WTC11 (cell line): ENCODE measurements around the gene GADL1. TPM values are rescaled to one million over a fixed set of nuclear protein-coding genes. Genes with fewer than 3 reads are reported as not detected.

Experiments
- ATAC-seq: fragments of 200-7000 bp; cut with Tn5 transposase; 2 replicates; pipeline ENCODE4 v1.10.0; 2021; ENCODE audit warnings: mild to moderate bottlenecking, moderate library complexity
- CTCF ChIA-PET: fragments of 300-600 bp; sonication (Branson Sonifier 250); formaldehyde crosslinking; loops from one replicate; lab custom pipeline; 2021; ENCODE audit warnings: antibody characterized with exemption; lab: Charles Lee
- POLR2A ChIA-PET: fragments of 350-600 bp; sonication (Branson Sonifier 250); formaldehyde crosslinking; loops from one replicate; lab custom pipeline; 2021; ENCODE audit warnings: antibody characterized with exemption; lab: Charles Lee
- DNase-seq: peaks from one replicate; pipeline ENCODE4 v3.0.0; 2021; ENCODE audit warnings: low spot score
- H3K27ac Mint-ChIP-seq: 2 replicates; pipeline ENCODE4 v1.8.0; 2021; ENCODE audit warnings: mixed read lengths
- H3K27me3 Mint-ChIP-seq: 2 replicates; pipeline ENCODE4 v1.8.0; 2021; ENCODE audit warnings: low read depth, mild to moderate bottlenecking, moderate library complexity, mixed read lengths
- H3K36me3 Mint-ChIP-seq: 2 replicates; pipeline ENCODE4 v1.8.0; 2021; ENCODE audit warnings: mixed read lengths
- H3K4me1 Mint-ChIP-seq: 2 replicates; pipeline ENCODE4 v1.8.0; 2022; ENCODE audit warnings: mixed read lengths
- H3K4me3 Mint-ChIP-seq: 2 replicates; pipeline ENCODE4 v1.8.0; 2021; ENCODE audit warnings: mild to moderate bottlenecking, moderate library complexity, mixed read lengths
- H3K9me3 Mint-ChIP-seq: 2 replicates; pipeline ENCODE4 v1.8.0; 2021; ENCODE audit warnings: mixed read lengths
- ATF6 ChIP-seq: sonication (generic); formaldehyde crosslinking; IDR thresholded peaks from 2 replicates; pipeline ENCODE4 v1.8.1; 2023; ENCODE audit warnings: mild to moderate bottlenecking, missing genetic modification reagents
- CREB1 ChIP-seq: sonication (generic); formaldehyde crosslinking; IDR thresholded peaks from 2 replicates; pipeline ENCODE4 v1.8.0; 2023; ENCODE audit warnings: mild to moderate bottlenecking, missing genetic modification reagents
- FOXJ3 ChIP-seq: sonication (generic); formaldehyde crosslinking; IDR thresholded peaks from 2 replicates; pipeline ENCODE4 v1.9.0; 2021; ENCODE audit warnings: missing genetic modification reagents, mild to moderate bottlenecking, borderline replicate concordance
- FOXP1 ChIP-seq: sonication (generic); formaldehyde crosslinking; IDR thresholded peaks from 2 replicates; pipeline ENCODE4 v1.8.0; 2022; ENCODE audit warnings: missing genetic modification reagents, mild to moderate bottlenecking, moderate library complexity, borderline replicate concordance
- FOXP4 ChIP-seq: sonication (generic); formaldehyde crosslinking; IDR thresholded peaks from 2 replicates; pipeline ENCODE4 v1.8.0; 2022; ENCODE audit warnings: mild to moderate bottlenecking, missing genetic modification reagents
- GTF2I ChIP-seq: fragments of 250-450 bp; sonication (Bioruptor Pico); conservative IDR thresholded peaks from 2 replicates; pipeline ENCODE4 v1.4.0; 2021; ENCODE audit warnings: mild to moderate bottlenecking
- MYBL2 ChIP-seq: sonication (generic); formaldehyde crosslinking; IDR thresholded peaks from 2 replicates; pipeline ENCODE4 v1.8.1; 2023; ENCODE audit warnings: mild to moderate bottlenecking, moderate library complexity, missing genetic modification reagents
- SMAD3 ChIP-seq: sonication (generic); formaldehyde crosslinking; IDR thresholded peaks from 2 replicates; pipeline ENCODE4 v1.8.0; 2022; ENCODE audit warnings: missing genetic modification reagents, mild to moderate bottlenecking, borderline replicate concordance
- SMAD4 ChIP-seq: sonication (generic); formaldehyde crosslinking; IDR thresholded peaks from 2 replicates; pipeline ENCODE4 v1.8.0; 2022; ENCODE audit warnings: mild to moderate bottlenecking, missing genetic modification reagents
- SOX15 ChIP-seq: fragments of 250-450 bp; sonication (Bioruptor Pico); IDR thresholded peaks from 2 replicates; pipeline ENCODE4 v1.9.0; 2021; ENCODE audit warnings: mild to moderate bottlenecking
- SP1 ChIP-seq: sonication (generic); formaldehyde crosslinking; conservative IDR thresholded peaks from 2 replicates; pipeline ENCODE4 v1.8.1; 2022; ENCODE audit warnings: missing genetic modification reagents
- TCF7 ChIP-seq: sonication (generic); formaldehyde crosslinking; IDR thresholded peaks from 2 replicates; pipeline ENCODE4 v1.8.0; 2022; ENCODE audit warnings: mild to moderate bottlenecking, low read depth, missing genetic modification reagents, moderate library complexity
- TEAD4 ChIP-seq: sonication (generic); formaldehyde crosslinking; IDR thresholded peaks from 2 replicates; pipeline ENCODE4 v1.8.0; 2022; ENCODE audit warnings: mild to moderate bottlenecking, missing genetic modification reagents
- TP53 ChIP-seq: sonication (generic); formaldehyde crosslinking; IDR thresholded peaks from 2 replicates; pipeline ENCODE4 v1.8.1; 2023; ENCODE audit warnings: mild to moderate bottlenecking, missing genetic modification reagents
- USF2 ChIP-seq: sonication (generic); formaldehyde crosslinking; IDR thresholded peaks from 2 replicates; pipeline ENCODE4 v1.8.1; 2023; ENCODE audit warnings: mild to moderate bottlenecking, missing genetic modification reagents, moderate library complexity
- ZNF121 ChIP-seq: sonication (generic); formaldehyde crosslinking; IDR thresholded peaks from 2 replicates; pipeline ENCODE4 v1.8.0; 2023; ENCODE audit warnings: missing genetic modification reagents
- ZNF317 ChIP-seq: sonication (generic); formaldehyde crosslinking; IDR thresholded peaks from 2 replicates; pipeline ENCODE4 v1.8.1; 2023; ENCODE audit warnings: low read depth, mild to moderate bottlenecking, moderate library complexity, missing genetic modification reagents, borderline replicate concordance
- ZNF532 ChIP-seq: fragments of 250-450 bp; sonication (Bioruptor Pico); IDR thresholded peaks from 2 replicates; pipeline ENCODE4 v1.9.0; 2021; ENCODE audit warnings: mild to moderate bottlenecking, borderline replicate concordance
- total RNA-seq: library from RNA; stranded (reverse); gene quantifications from 3 replicates; pipeline ENCODE4 v1.2.3, GENCODE V29; 2021
- TF ChIP-seq, protein P1 (sequence below): sonication (generic); formaldehyde crosslinking; IDR thresholded peaks from 2 replicates; pipeline ENCODE4 v1.8.0; 2022; ENCODE audit warnings: mild to moderate bottlenecking, missing genetic modification reagents
- TF ChIP-seq, protein P2 (sequence below): sonication (generic); formaldehyde crosslinking; IDR thresholded peaks from 2 replicates; pipeline ENCODE4 v1.8.0; 2022; ENCODE audit warnings: mild to moderate bottlenecking, missing genetic modification reagents

Gene GADL1
- total RNA-seq, 1 experiment from 2014 or later: 0.15 TPM

GRCh38 chr3:30908456-30909037, 14.1 kb upstream of the GADL1 start (continued):
- TF ChIP-seq, protein P1, sequence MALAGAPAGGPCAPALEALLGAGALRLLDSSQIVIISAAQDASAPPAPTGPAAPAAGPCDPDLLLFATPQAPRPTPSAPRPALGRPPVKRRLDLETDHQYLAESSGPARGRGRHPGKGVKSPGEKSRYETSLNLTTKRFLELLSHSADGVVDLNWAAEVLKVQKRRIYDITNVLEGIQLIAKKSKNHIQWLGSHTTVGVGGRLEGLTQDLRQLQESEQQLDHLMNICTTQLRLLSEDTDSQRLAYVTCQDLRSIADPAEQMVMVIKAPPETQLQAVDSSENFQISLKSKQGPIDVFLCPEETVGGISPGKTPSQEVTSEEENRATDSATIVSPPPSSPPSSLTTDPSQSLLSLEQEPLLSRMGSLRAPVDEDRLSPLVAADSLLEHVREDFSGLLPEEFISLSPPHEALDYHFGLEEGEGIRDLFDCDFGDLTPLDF (CRISPR knock-in tag): no peak
- TF ChIP-seq SP1 (CRISPR knock-in tag): no peak
- no peak for TF ChIP-seq FOXJ3 (CRISPR knock-in tag)
- TF ChIP-seq, protein P2, sequence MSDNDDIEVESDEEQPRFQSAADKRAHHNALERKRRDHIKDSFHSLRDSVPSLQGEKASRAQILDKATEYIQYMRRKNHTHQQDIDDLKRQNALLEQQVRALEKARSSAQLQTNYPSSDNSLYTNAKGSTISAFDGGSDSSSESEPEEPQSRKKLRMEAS (CRISPR knock-in tag): no peak

- no peak overlapping the region for H3K27ac Mint-ChIP-seq
- ChIA-PET CTCF (no interaction called here), POLR2A (no interaction called here)
- TF ChIP-seq MYBL2 (no peak), ZNF532 (CRISPR knock-in tag) (no peak), CREB1 (no peak), ATF6 (CRISPR knock-in tag) (no peak), TCF7 (CRISPR knock-in tag) (no peak), SMAD3 (CRISPR knock-in tag) (no peak), TP53 (no peak), USF2 (CRISPR knock-in tag) (no peak), SOX15 (CRISPR knock-in tag) (no peak), TEAD4 (CRISPR knock-in tag) (no peak), ZNF121 (no peak), FOXP1 (CRISPR knock-in tag) (no peak), SMAD4 (CRISPR knock-in tag) (no peak), FOXP4 (no peak), GTF2I (no peak), ZNF317 (CRISPR knock-in tag) (no peak), FOXJ3 (CRISPR knock-in tag) (no peak)
- TF ChIP-seq, protein P2 (CRISPR knock-in tag): no peak
- TF ChIP-seq, all 79 proteins: peak for 0
- Mint-ChIP-seq H3K36me3 (no peaks in the 10 kb centered on the region), H3K4me1 (peaks cover 19% of the 10 kb centered on the region), H3K4me3 (no peak overlapping the region), H3K27me3 (peaks cover 22% of the 10 kb centered on the region), H3K9me3 (peaks cover 8% of the 10 kb centered on the region)
- DNase-seq: no peak
- ATAC-seq: no peak
Measured at GRCh38 chr3:30904996-30905395, 10.5 kb upstream of the GADL1 start.
